K562 (cell line): Measurements from ENCODE around the gene CIP2A. TPM values are rescaled to one million over a fixed set of nuclear protein-coding genes. Genes with fewer than 3 reads are reported as not detected.

Experiments used
- ATAC-seq: fragments of 200-7000 bp; cut with Tn5 transposase; 3 replicates; pipeline ENCODE4 v1.9.1; 2020; ENCODE audit warnings: moderate library complexity
- BruUV-seq: library from RNA; stranded (reverse); fragments of 400-500 nt; replicated peaks from 2 replicates; lab custom pipeline; 2021; lab: Mats Ljungman, UMichigan
- CTCF ChIA-PET: fragments of 300-600 bp; formaldehyde crosslinking; extraction: SDS; loops from one replicate; lab custom pipeline; 2021; ENCODE audit warnings: low intra/inter-chr PET ratio; lab: Yijun Ruan, JAX
- POLR2A ChIA-PET: fragments of 300-600, 350-650 bp; sonication (Branson Sonifier 250); formaldehyde crosslinking; extraction: SDS; loops from one replicate; lab custom pipeline; 2021; ENCODE audit warnings: antibody characterized with exemption, inconsistent platforms; lab: Yijun Ruan, JAX
- DNase-seq, 4 experiments: peaks; one replicate each; pipeline versions ENCODE4 v3.0.0 to v3.0.0-alpha.2; 2011 to 2018; ENCODE audit warnings: low spot score in 3 of 4, mixed read lengths in 3 of 4; ENCODE audit errors: extremely low read depth in 1 of 4
- FAIRE-seq: peaks from 2 replicates; lab custom pipeline; 2011; peaks lifted over from hg19 to GRCh38; lab: Jason Lieb, UNC
- H2AFZ ChIP-seq: 2 replicates; pipeline ENCODE4 v1.6.0; 2011; ENCODE audit warnings: low read depth, low read length, control low read depth, inconsistent platforms
- H3K27ac ChIP-seq: fragments of 200-600 bp; 3 replicates; pipeline ENCODE4 v1.8.0; 2011; ENCODE audit warnings: low read depth, mild to moderate bottlenecking, control low read depth, inconsistent platforms, low read length, moderate library complexity, mixed read lengths; ENCODE audit errors: extremely low read depth
- H3K27me3 ChIP-seq, 2 experiments: fragments of 300-600 bp in 1 of 2; 2 replicates in 1 of 2; 3 replicates in 1 of 2; pipeline versions ENCODE4 v1.6.0 to v1.8.0; 2011; ENCODE audit warnings: inconsistent platforms in 2 of 2, low read length in 2 of 2, mild to moderate bottlenecking in 1 of 2, mixed read lengths in 1 of 2, moderate library complexity in 1 of 2; ENCODE audit not compliant: control insufficient read depth in 2 of 2, insufficient read depth in 2 of 2
- H3K36me3 ChIP-seq: fragments of 300-600 bp; 3 replicates; pipeline ENCODE4 v1.8.0; 2011; ENCODE audit warnings: mild to moderate bottlenecking, low read length, inconsistent platforms; ENCODE audit not compliant: control insufficient read depth, insufficient read depth
- H3K4me1 ChIP-seq, 2 experiments: fragments of 200-600 bp in 1 of 2; replicated peaks in 1 of 2; 2 replicates in 1 of 2; 3 replicates in 1 of 2; pipeline versions ENCODE4 v1.5.1 to v1.8.0; 2011; ENCODE audit warnings: inconsistent platforms in 2 of 2, low read length in 2 of 2, mild to moderate bottlenecking in 1 of 2, mixed read lengths in 1 of 2, moderate library complexity in 1 of 2; ENCODE audit not compliant: control insufficient read depth in 2 of 2, insufficient read depth in 2 of 2
- H3K4me2 ChIP-seq: 2 replicates; pipeline ENCODE4 v1.6.1; 2011; ENCODE audit warnings: low read length, control low read depth, inconsistent platforms, mixed read lengths; ENCODE audit not compliant: insufficient read depth
- H3K4me3 ChIP-seq: fragments of 200-600 bp; sonication (generic), shearing (Covaris generic); 2 replicates; pipeline ENCODE4 v1.5.1; 2016; ENCODE audit warnings: control low read depth, inconsistent platforms
- H3K79me2 ChIP-seq: fragments of 200-600 bp; 3 replicates; pipeline ENCODE4 v1.8.0; 2011; ENCODE audit warnings: low read length, inconsistent platforms; ENCODE audit not compliant: control insufficient read depth, insufficient read depth
- H3K9ac ChIP-seq, 2 experiments: 2 replicates each; pipeline versions ENCODE4 v1.6.0 to v1.6.1; 2011; ENCODE audit warnings: low read depth in 2 of 2, low read length in 2 of 2, control low read depth in 1 of 2, inconsistent platforms in 1 of 2, mild to moderate bottlenecking in 1 of 2, mixed read lengths in 1 of 2; ENCODE audit not compliant: insufficient read depth in 1 of 2
- H3K9me1 ChIP-seq: one replicate; pipeline ENCODE4 v1.6.0; 2011; ENCODE audit warnings: inconsistent platforms, mild to moderate bottlenecking, low read length, moderate library complexity; ENCODE audit not compliant: control insufficient read depth, insufficient read depth
- H3K9me3 ChIP-seq: replicated peaks from 2 replicates; pipeline ENCODE4 v1.5.1; 2011; ENCODE audit warnings: low read depth, low read length, inconsistent platforms; ENCODE audit not compliant: control insufficient read depth, insufficient read depth
- H4K20me1 ChIP-seq: replicated peaks from 2 replicates; pipeline ENCODE4 v1.6.1; 2011; ENCODE audit warnings: low read length, inconsistent platforms, mixed read lengths; ENCODE audit not compliant: control insufficient read depth, insufficient read depth
- ARID3B ChIP-seq: fragments of 250-450 bp; sonication (Bioruptor Pico); IDR thresholded peaks from 2 replicates; pipeline ENCODE4 v1.4.0; 2020; ENCODE audit warnings: borderline replicate concordance
- BRF1 ChIP-seq: IDR thresholded peaks from 3 replicates; pipeline ENCODE4 v1.6.1; 2011; ENCODE audit warnings: borderline replicate concordance, mild to moderate bottlenecking; ENCODE audit not compliant: insufficient read length; ENCODE audit errors: extremely low read depth
- MCM2 ChIP-seq: fragments of 450-650 bp; IDR thresholded peaks from 2 replicates; pipeline ENCODE4 v1.6.1; 2017; ENCODE audit warnings: low read depth, mild to moderate bottlenecking
- RB1 ChIP-seq: fragments of 450-650 bp; IDR thresholded peaks from 2 replicates; pipeline ENCODE4 v1.6.1; 2017; ENCODE audit warnings: low read depth, mild to moderate bottlenecking
- SMAD1 ChIP-seq: fragments of 150-350 bp; IDR thresholded peaks from 2 replicates; pipeline ENCODE4 v1.6.1; 2014; ENCODE audit warnings: low read length, low read depth; ENCODE audit not compliant: partially characterized antibody
- STAT5B ChIP-seq: fragments of 250-450 bp; sonication (Bioruptor Pico); IDR thresholded peaks from 2 replicates; pipeline ENCODE4 v1.8.0; 2021; ENCODE audit warnings: mild to moderate bottlenecking, inconsistent platforms
- ZNF780A ChIP-seq: fragments of 250-450 bp; sonication (Bioruptor Pico); IDR thresholded peaks from 2 replicates; pipeline ENCODE4 v1.5.0; 2021; ENCODE audit warnings: mild to moderate bottlenecking
- WGBS: fragments of 100-300 bp; shearing (Covaris generic); methylation state at CpG from one replicate; pipeline ENCODE4 v1.1.6; 2016; ENCODE audit warnings: low coverage, mixed read lengths; ENCODE audit not compliant: insufficient coverage; ENCODE audit errors: missing lambda C conversion rate; 5-methylcytosine and 5-hydroxymethylcytosine counted together
- in situ Hi-C: fragments of 300-500 bp; cut with MboI; formaldehyde crosslinking; loops from 4 replicates; pipeline ENCODE4 v1.15.0; 2018; ENCODE audit warnings: inconsistent platforms, mixed read lengths
- intact Hi-C: fragments of 100-400 bp; cut with micrococcal nuclease; formaldehyde crosslinking; loops from 2 replicates; pipeline ENCODE4 v1.14.2; 2022
- polyA plus RNA-seq, 8 experiments: library from polyadenylated mRNA; depleted of rRNA in 4 of 8; stranded (reverse) in 5 of 8; unstranded in 3 of 8; fragments of >200 nt; fragmentation: Nextera tagmentation in 2 of 8; fragmentation: Illumina TruSeq in 1 of 8; extraction: Ambion mirVana in 2 of 8; extraction: Trizol in 1 of 8; gene quantifications; 2 replicates each; pipeline versions ENCODE4 v1.2.1 to v1.2.3, GENCODE V29; 2011 to 2014; ENCODE audit warnings: inconsistent platforms in 1 of 8, missing spikeins in 1 of 8
- total RNA-seq, 7 experiments: library from RNA; depleted of rRNA in 6 of 7; stranded (reverse); fragments of >200 nt in 6 of 7; fragmentation: Illumina TruSeq in 2 of 7; extraction: Trizol in 2 of 7; gene quantifications; 2 replicates each; pipeline versions ENCODE4 v1.2.1 to v1.2.3, GENCODE V29; 2011 to 2021; ENCODE audit warnings: low replicate concordance in 1 of 7
- TF ChIP-seq, protein P1 (sequence below): fragments of 250-450 bp; sonication (Bioruptor Pico); IDR thresholded peaks from 2 replicates; pipeline ENCODE4 v1.4.0; 2020; ENCODE audit warnings: mild to moderate bottlenecking, moderate library complexity
- TF ChIP-seq, protein P2 (sequence below): IDR thresholded peaks from 3 replicates; pipeline ENCODE4 v1.6.1; 2011; ENCODE audit warnings: borderline replicate concordance, mild to moderate bottlenecking; ENCODE audit not compliant: insufficient read length, insufficient read depth
- TF ChIP-seq, protein P3 (sequence below): fragments of 450-650 bp; formaldehyde crosslinking; IDR thresholded peaks from 2 replicates; pipeline ENCODE4 v1.4.0; 2020; ENCODE audit warnings: mild to moderate bottlenecking, moderate library complexity

Gene CIP2A
- total and polyA plus RNA-seq, 9 of the 15 experiments (the other 6 are each of a cell fraction or from before 2014, with no cell fraction given), result 10.5 to 41.7 (median 31.5) TPM

- in situ Hi-C loops (no loop called here), intact Hi-C loops (no loop called here)
- Histone ChIP-seq H3K9ac (no peak overlapping the region), H3K79me2 (no peaks in the 10 kb centered on the region), H4K20me1 (no peaks in the 10 kb centered on the region), H2AFZ (no peak overlapping the region), H3K4me3 (no peak overlapping the region), H3K9me1 (no peaks in the 10 kb centered on the region), H3K4me1 (no peaks in the 10 kb centered on the region), H3K36me3 (no peaks in the 10 kb centered on the region), H3K27ac (no peak overlapping the region), H3K27me3 (no peaks in the 10 kb centered on the region; a peak in 1 of 5 replicates), H3K9me3 (no peaks in the 10 kb centered on the region), H3K4me2 (no peak overlapping the region)
- BruUV-seq, result no TSS peak
- WGBS, result 0% methylated on average over 2 of the region's 2 CpGs
- CTCF ChIA-PET, result no interaction called here
- ATAC-seq (no peak), FAIRE-seq (no peak), DNase-seq (no peak)
- POLR2A ChIA-PET, result no interaction called here
- TF ChIP-seq, protein P1, sequence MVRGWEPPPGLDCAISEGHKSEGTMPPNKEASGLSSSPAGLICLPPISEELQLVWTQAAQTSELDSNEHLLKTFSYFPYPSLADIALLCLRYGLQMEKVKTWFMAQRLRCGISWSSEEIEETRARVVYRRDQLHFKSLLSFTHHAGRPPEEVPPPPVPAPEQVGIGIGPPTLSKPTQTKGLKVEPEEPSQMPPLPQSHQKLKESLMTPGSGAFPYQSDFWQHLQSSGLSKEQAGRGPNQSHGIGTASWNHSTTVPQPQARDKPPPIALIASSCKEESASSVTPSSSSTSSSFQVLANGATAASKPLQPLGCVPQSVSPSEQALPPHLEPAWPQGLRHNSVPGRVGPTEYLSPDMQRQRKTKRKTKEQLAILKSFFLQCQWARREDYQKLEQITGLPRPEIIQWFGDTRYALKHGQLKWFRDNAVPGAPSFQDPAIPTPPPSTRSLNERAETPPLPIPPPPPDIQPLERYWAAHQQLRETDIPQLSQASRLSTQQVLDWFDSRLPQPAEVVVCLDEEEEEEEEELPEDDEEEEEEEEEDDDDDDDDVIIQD (CRISPR knock-in tag), result no peak
- TF ChIP-seq STAT5B (CRISPR knock-in tag), result no peak
Observed at GRCh38 chr3:108516881-108517280, 72.4 kb downstream of the CIP2A start.

- ChIA-PET POLR2A (no interaction called here), CTCF (no interaction called here)
- Histone ChIP-seq H2AFZ (no peak overlapping the region), H3K9ac (no peak overlapping the region), H3K36me3 (no peaks in the 10 kb centered on the region), H3K9me1 (no peaks in the 10 kb centered on the region), H3K4me1 (no peaks in the 10 kb centered on the region), H4K20me1 (no peaks in the 10 kb centered on the region), H3K4me2 (no peak overlapping the region), H3K27me3 (no peaks in the 10 kb centered on the region; a peak in 1 of 5 replicates), H3K79me2 (no peaks in the 10 kb centered on the region), H3K9me3 (no peaks in the 10 kb centered on the region), H3K27ac (no peak overlapping the region), H3K4me3 (no peak overlapping the region)
- ATAC-seq, result no peak
- FAIRE-seq, result no peak
- DNase-seq, result no peak
- intact Hi-C loops, result no loop called here
- in situ Hi-C loops, result no loop called here
- 6% methylated on average over 3 of the region's 3 CpGs for WGBS
- no TSS peak for BruUV-seq
- TF ChIP-seq ZNF780A (CRISPR knock-in tag), result no peak
- no peak for TF ChIP-seq BRF1
- TF ChIP-seq, protein P2, sequence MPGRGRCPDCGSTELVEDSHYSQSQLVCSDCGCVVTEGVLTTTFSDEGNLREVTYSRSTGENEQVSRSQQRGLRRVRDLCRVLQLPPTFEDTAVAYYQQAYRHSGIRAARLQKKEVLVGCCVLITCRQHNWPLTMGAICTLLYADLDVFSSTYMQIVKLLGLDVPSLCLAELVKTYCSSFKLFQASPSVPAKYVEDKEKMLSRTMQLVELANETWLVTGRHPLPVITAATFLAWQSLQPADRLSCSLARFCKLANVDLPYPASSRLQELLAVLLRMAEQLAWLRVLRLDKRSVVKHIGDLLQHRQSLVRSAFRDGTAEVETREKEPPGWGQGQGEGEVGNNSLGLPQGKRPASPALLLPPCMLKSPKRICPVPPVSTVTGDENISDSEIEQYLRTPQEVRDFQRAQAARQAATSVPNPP, result no peak
- TF ChIP-seq SMAD1, result no peak
- no peak for TF ChIP-seq MCM2
- TF ChIP-seq ARID3B, result no peak
- no peak for TF ChIP-seq RB1
- TF ChIP-seq, protein P3, sequence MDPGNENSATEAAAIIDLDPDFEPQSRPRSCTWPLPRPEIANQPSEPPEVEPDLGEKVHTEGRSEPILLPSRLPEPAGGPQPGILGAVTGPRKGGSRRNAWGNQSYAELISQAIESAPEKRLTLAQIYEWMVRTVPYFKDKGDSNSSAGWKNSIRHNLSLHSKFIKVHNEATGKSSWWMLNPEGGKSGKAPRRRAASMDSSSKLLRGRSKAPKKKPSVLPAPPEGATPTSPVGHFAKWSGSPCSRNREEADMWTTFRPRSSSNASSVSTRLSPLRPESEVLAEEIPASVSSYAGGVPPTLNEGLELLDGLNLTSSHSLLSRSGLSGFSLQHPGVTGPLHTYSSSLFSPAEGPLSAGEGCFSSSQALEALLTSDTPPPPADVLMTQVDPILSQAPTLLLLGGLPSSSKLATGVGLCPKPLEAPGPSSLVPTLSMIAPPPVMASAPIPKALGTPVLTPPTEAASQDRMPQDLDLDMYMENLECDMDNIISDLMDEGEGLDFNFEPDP (CRISPR knock-in tag), result no peak
Observed at GRCh38 chr3:108513961-108514360, 75.3 kb downstream of the CIP2A start.
